Endothelial cell of hepatic sinusoid (primary cell): ENCODE results near the gene PRRC2B.
"Not testable (repeated sequence)": the region's sequence is repeated elsewhere in the genome, so short reads cannot be mapped to it uniquely, and the experiment has no call there.

Source experiments
- in situ Hi-C: cut with HindIII; loops from 2 replicates; pipeline ENCODE4 v1.10.0; 2017; ENCODE audit warnings: low sequenced_read_pairs

Gene PRRC2B

DNA sequence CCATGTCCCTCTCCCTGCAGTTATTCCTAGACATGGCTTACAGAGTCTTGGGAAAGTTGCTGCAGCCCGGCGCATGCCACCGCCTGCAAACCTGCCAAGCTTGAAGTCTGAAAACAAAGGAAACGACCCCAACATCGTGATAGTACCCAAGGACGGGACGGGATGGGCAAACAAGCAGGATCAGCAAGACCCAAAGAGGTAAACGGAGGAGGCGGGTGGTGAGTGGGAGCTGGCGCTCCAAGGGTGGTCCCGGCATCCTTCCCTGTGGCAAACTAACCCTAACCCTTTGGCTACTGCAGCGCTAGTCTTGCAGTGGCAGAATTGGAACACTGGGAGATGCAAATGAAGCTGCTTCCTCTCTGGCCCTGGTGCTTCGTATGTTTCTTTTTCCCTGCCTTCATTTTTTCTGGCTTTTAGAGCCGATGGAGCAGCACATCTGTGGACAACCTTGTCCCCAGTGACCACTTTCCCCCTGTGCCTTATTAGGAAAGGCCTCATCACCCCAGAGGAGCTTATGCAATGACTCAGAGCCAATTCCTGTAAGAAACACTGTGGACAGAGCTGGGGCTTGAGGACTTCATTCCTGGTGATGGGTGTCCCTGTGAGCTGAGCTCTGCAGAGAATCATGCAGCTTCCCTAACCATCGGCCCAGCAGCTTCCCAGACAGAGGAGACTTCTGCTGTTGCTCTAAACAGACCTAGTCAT is 38.9 kb downstream of the PRRC2B start:
- in situ Hi-C loops = no loop called here

DNA sequence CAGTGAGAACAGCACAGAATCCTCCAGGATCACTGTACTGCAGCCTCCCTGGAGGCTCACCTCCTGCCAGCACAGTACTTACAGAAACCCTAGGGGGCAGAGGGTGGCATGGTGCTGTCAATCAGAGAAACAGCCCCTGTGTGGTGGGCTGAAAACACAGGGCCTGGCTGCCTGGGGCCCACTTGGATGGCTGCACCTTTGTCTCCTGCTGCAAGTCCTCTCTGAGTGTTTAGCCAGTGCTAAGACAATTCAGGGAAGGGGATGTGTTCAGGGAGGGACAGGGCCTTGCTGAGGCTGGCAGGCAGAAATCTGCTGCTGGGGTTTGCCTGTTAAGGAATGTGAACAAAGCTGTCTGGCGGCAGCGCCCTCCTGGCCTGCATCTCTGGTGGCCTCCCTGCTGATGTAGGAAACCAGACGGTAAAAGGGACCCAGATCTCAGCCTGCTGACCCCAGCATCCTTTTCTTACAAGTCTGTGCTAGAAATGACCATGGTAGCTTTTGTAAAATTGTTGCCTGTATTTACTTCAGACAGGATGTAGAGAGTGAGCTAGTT is 39.5 kb downstream of the PRRC2B start:
- in situ Hi-C loops = no loop called here

- in situ Hi-C loops = loop anchor here (5.0 kb wide), 2 partner anchors 82 to 88 kb away; no protein-coding TSS in a partner anchor
These were observed 40.8 kb downstream of the PRRC2B start for GRCh38 chr9:131434673-131435072.

DNA sequence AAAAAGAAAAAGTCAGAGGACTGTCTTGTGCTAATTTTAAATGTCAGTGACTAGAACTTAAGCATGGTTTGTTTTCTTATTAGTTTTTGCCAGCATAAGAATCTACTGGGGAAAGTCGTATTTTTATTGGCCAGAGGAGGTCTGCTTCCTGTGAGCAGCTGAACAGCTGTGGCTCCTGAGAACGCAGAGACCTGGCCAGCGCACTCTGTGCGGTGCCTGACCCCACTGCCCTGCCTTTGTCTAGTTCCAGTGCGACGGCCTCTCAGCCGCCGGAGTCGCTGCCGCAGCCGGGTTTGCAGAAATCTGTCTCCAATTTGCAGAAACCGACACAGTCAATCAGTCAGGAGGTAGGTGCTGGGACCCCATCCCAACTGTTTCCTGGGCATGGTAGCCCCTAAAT is 42.5 kb downstream of the PRRC2B start:
- in situ Hi-C loops = loop anchor here (5.0 kb wide), 2 partner anchors 84 to 86 kb away; no protein-coding TSS in a partner anchor

GRCh38 chr9:131436865-131437271 is 43.0 kb downstream of the PRRC2B start:
- in situ Hi-C loops = loop anchor here (5.0 kb wide), 2 partner anchors 85 kb away; no protein-coding TSS in a partner anchor

- in situ Hi-C loops = loop anchor here (5.0 kb wide), 2 partner anchors 84 to 86 kb away; no protein-coding TSS in a partner anchor
These were observed 44.3 kb downstream of the PRRC2B start for GRCh38 chr9:131438190-131438589.

DNA sequence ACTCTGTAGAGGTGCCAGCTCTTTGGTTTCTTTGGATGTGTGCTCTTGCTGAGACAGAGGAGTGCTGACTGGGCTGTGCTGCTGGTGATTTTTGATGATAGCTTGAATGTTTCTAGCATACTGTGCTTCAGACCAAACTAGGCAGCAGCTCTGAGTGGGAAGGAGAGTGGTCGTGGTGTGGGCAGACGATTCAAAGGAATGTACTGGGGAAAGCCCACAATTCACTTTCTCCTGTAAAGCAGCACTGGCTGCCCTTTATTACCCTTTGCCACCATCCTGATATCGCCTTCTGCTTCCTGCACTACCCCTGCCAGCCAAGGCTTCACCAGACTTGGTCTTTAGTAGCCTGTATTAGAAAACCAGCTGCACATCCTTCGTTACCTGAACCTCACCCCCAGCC is 45.3 kb downstream of the PRRC2B start:
- in situ Hi-C loops = loop anchor here (5.0 kb wide), 2 partner anchors 83 to 87 kb away; no protein-coding TSS in a partner anchor

DNA sequence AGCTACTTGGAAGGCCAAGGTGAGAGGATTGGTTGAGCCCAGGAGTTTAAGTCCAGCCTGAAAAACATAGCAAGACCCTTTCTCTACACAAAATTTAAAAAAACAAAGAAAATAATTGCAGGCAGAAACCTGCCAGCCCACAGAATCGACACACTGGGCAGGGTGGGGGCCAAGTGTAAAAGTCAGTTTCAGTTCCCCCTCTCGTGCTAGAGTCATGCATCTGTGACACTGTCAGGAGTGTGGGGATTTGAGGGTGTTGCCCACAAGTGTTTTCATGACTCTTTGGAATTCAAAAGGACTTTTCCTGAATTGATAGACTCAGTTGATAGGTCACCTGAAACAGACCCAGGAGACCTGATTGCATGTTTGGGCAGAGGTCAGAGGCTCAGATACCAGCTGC is 47.6 kb downstream of the PRRC2B start:
- in situ Hi-C loops = no loop called here

DNA sequence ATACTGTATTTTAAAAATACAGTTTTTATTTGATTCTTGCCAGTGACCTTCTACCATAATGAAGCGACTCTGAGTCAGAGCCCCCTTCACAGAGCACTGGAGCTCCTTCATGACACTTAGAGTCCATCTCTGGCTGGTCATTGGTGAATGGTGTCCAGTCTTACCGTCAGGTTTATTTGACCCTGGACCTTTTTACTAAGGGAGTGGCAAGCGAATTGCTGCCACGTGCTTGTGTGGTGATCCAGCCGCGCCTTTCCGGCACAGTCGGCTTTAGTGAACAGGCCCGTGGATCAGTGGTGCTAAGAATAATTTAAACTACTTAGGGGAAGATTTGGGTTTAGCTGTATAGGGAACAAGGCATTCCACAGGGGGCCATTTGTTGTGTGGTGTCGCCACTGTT is 48.5 kb downstream of the PRRC2B start:
- in situ Hi-C loops = no loop called here

DNA sequence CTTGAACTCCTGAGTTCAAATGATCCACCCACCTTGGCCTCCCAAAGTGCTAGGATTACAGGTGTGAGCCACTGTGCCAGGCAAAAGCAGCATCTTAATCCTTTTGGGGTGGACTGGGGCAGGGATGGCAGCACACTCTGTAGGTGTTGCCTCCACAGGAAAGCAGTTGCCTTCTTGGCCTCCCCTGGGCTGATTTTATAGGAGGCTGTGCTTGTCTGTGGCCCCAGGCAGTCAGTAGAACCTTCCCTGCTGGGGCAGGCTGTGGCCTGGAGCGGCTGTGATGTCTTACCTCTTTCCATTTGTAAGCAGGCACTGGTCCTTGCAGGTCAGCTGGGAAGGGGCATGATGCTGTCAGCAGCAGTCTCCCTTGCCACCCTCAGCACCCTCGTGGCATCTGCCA is 49.8 kb downstream of the PRRC2B start:
- in situ Hi-C loops = no loop called here

- in situ Hi-C loops = no loop called here
These were observed 52.4 kb downstream of the PRRC2B start for GRCh38 chr9:131446276-131446675.

DNA sequence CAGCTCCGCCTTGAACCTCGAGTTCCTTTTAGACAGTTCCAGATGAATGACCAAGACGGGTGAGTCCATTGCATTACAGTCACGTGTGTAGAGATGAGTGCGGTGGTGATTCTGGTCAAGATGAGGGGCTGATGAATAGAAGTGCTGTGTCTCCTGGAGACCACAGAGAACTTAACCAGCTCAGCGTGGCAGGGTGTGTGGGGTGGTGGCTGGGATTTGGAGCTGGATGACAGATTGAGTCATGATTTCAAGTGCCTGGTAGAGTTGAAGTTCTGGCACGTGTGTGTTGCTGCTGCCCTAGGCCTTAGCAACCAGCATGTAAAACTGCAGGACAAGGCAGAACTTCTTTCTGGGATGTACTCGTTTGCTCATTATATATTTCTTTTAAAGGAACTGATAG is 53.3 kb downstream of the PRRC2B start:
- in situ Hi-C loops = no loop called here

DNA sequence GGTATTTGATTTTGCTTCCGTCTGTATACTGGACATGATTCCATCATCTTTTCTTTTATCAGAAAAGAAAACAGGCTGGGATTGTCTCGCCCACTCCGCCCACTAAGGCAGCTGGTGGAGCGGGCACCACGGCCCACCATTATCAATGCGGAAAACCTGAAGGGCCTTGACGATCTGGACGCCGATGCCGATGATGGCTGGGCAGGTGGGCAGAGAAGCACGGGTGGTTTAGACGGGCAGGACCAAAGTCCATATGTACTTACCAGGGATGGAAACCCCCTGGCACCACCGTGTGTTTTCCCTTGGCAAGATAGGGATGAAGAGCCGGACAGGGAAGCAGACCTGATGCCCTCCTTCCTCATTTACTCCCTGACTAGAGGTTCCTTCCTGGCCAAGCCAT is 53.7 kb downstream of the PRRC2B start:
- in situ Hi-C loops = no loop called here

- in situ Hi-C loops = no loop called here
These were observed 54.9 kb downstream of the PRRC2B start for GRCh38 chr9:131448818-131449217.

- in situ Hi-C loops = no loop called here
These were observed 55.4 kb downstream of the PRRC2B start for GRCh38 chr9:131449276-131449675.

GRCh38 chr9:131454028-131454427 is 60.1 kb downstream of the PRRC2B start:
- in situ Hi-C loops = no loop called here

DNA sequence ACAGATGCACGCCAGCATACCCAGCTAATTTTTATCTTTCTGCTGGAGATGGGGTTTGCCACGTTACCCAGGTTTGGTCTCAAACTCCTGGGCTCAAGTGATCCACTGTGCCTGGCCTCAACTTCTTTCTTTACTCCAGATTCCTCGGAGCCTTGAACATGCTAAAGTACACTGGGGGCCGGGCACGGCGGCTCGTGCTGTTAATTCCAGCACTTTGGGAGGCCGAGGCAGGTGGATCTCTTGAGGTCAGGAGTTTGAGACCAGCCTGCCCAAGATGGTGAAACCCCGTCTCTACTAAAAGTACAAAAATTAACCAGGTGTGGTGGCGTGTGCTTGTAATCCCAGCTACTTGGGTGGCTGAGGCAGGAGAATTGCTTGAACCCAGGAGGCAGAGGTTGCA is 61.8 kb downstream of the PRRC2B start:
- in situ Hi-C loops = not testable (repeated sequence)

- in situ Hi-C loops = no loop called here
These were observed 63.9 kb downstream of the PRRC2B start for GRCh38 chr9:131457746-131458145.

DNA sequence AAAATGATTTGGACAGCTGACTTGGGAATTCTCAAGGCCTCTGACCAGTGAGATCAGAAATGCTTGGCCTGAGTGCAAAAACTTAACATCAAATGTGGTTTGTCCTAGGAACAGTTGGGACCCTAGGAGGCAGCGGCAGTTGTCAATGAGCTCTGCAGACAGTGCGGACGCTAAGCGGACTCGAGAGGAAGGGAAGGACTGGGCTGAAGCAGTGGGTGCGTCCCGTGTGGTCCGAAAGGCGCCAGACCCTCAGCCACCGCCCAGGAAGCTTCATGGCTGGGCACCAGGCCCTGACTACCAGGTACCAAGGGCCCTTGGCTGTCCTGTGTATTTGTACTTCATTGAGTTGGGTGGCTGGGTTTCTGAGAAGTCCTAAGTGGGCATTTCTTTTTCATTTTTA is 65.2 kb downstream of the PRRC2B start:
- in situ Hi-C loops = no loop called here

GRCh38 chr9:131461166-131461565 is 67.3 kb downstream of the PRRC2B start:
- in situ Hi-C loops = no loop called here

DNA sequence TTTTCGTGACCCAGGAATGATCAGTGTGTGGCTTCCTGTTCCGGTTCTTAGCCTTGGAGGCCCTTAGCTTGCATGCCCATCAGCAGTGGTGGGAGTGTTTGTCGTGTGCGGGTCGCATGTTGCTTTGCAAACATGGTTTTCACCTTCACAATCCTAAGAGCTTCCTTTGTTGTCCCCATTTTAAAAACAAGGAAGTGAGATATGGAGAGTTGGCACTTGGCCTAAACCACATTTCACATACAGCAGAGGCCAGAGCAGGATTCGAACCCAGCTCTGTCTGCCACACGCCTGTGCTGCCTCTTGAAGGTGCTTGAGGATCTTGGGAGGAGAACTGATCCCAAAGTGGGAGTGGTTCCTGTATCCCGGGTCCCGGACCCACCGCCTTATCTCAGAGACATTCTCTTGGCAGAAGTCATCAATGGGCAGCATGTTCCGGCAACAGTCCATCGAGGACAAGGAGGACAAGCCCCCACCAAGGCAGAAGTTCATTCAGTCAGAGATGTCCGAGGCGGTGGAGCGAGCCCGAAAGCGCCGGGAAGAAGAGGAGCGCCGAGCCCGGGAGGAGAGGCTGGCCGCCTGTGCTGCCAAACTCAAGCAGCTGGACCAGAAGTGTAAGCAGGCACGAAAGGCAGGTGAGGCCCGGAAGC is 70.6 kb downstream of the PRRC2B start:
- in situ Hi-C loops = no loop called here

DNA sequence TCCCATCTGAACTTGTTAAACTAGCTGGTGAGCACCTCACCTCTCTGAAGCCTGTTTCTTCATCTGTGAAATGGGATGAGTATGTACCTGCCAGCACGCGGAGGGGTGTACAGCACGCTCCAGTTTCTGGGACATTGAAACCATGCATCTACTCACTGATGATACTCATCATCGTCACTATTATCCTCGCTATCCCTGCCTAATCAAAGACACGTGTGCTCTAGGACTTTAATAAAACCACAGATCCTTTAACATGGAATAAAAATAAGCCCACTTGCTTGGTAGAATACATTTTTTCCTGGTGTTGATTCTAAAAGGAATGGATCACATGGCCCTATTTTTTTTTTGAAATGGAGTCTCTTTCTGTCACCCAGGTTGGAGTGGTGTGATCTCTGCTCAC is 71.5 kb downstream of the PRRC2B start:
- in situ Hi-C loops = no loop called here
